Upper lobe of right lung (tissue), 1 donor: Measurements from ENCODE around the gene SNN. TPM values are rescaled to one million over a fixed set of nuclear protein-coding genes. Genes with fewer than 3 reads are reported as not detected.

Source experiments
- ATAC-seq: fragments of 200-7000 bp; cut with Tn5 transposase; one replicate; pipeline ENCODE4 v1.9.1; 2020; ENCODE audit warnings: mild to moderate bottlenecking, moderate library complexity
- DNase-seq: peaks from one replicate; pipeline ENCODE4 v3.0.0-alpha.2; 2020
- H3K27ac ChIP-seq: fragments of 200-600 bp; one replicate; pipeline ENCODE4 v1.8.0; 2022
- H3K27me3 ChIP-seq: fragments of 200-600 bp; one replicate; pipeline ENCODE4 v1.8.0; 2022; ENCODE audit warnings: mild to moderate bottlenecking
- H3K36me3 ChIP-seq: fragments of 200-600 bp; one replicate; pipeline ENCODE4 v1.8.0; 2022
- H3K4me1 ChIP-seq: fragments of 200-600 bp; one replicate; pipeline ENCODE4 v1.8.0; 2022
- H3K4me3 ChIP-seq: fragments of 200-600 bp; one replicate; pipeline ENCODE4 v1.8.0; 2022; ENCODE audit warnings: mild to moderate bottlenecking
- H3K9me3 ChIP-seq: fragments of 200-600 bp; one replicate; pipeline ENCODE4 v1.8.0; 2022
- intact Hi-C: fragments of 100-400 bp; cut with DNase I; formaldehyde crosslinking; loops from one replicate; pipeline ENCODE4 v1.11.0; 2022
- total RNA-seq: library from RNA; stranded (reverse); fragmentation: NEBNext Ultra II Directional; extraction: Animal tissue kit (Norgen Biotek cat#: 25700); gene quantifications from one replicate; pipeline ENCODE4 v1.2.1, GENCODE V29; 2021
- TF ChIP-seq, protein P1 (sequence below): fragments of 200-600 bp; IDR thresholded peaks from one replicate; pipeline ENCODE4 v1.8.0; 2022; ENCODE audit warnings: antibody characterized with exemption
- donor health status: DM: no; HTN: yes; CAD: no; lungs with severe emphysema.

SNN gene
- total RNA-seq, 1 donor from 2014 or later, result 31.1 TPM

DNA sequence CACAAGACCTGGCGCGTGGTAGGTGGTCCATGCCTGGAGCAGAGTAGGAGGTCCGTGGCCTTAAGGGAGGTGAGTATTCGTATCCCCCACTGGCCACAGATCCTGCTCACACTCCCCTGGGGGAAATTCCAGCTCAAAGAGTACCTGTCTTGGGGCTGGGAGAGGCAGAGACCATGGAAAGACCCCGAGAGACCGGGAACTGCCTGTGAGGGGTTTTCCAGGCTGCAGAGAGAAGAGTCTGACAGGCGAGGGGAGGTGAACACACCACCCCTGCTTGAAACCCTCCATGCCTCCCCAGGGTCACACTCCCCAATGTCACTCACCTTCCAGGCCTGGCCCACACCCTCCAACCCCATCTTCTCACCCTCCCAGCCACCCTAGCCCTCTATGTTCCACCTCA is 12.6 kb upstream of the SNN start:
- TF ChIP-seq, protein P1, sequence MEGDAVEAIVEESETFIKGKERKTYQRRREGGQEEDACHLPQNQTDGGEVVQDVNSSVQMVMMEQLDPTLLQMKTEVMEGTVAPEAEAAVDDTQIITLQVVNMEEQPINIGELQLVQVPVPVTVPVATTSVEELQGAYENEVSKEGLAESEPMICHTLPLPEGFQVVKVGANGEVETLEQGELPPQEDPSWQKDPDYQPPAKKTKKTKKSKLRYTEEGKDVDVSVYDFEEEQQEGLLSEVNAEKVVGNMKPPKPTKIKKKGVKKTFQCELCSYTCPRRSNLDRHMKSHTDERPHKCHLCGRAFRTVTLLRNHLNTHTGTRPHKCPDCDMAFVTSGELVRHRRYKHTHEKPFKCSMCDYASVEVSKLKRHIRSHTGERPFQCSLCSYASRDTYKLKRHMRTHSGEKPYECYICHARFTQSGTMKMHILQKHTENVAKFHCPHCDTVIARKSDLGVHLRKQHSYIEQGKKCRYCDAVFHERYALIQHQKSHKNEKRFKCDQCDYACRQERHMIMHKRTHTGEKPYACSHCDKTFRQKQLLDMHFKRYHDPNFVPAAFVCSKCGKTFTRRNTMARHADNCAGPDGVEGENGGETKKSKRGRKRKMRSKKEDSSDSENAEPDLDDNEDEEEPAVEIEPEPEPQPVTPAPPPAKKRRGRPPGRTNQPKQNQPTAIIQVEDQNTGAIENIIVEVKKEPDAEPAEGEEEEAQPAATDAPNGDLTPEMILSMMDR, result no peak
- Histone ChIP-seq H3K4me1 (no peaks in the 10 kb centered on the region), H3K36me3 (no peaks in the 10 kb centered on the region), H3K27ac (no peak overlapping the region), H3K4me3 (no peak overlapping the region), H3K27me3 (no peaks in the 10 kb centered on the region), H3K9me3 (no peaks in the 10 kb centered on the region)
- intact Hi-C loops, result loop anchor here (10.0 kb wide), 1 partner anchor 261 kb away; no protein-coding TSS in a partner anchor
- ATAC-seq (no peak), DNase-seq (no peak)

DNA sequence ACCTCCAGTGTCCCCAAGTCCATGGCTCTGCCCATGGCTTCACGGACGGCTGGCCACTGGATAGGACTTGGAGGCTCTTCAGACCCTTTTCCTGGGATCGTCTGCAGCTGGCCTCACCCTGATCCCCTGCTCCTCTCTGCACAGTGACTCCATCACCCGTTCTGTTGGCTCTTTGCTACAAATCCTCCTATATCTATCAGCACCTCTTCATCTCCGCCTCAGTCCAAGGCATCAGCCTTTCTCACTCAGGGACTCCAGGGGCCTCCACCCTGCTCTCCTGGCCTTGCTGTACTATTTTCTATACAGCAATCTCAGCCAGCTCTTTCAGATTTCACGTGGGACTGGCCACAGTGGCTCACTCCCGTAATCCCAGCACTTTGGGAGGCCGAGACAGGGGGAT is 10.7 kb upstream of the SNN start:
- ATAC-seq, result no peak
- no peak overlapping the region for H3K27ac ChIP-seq

DNA sequence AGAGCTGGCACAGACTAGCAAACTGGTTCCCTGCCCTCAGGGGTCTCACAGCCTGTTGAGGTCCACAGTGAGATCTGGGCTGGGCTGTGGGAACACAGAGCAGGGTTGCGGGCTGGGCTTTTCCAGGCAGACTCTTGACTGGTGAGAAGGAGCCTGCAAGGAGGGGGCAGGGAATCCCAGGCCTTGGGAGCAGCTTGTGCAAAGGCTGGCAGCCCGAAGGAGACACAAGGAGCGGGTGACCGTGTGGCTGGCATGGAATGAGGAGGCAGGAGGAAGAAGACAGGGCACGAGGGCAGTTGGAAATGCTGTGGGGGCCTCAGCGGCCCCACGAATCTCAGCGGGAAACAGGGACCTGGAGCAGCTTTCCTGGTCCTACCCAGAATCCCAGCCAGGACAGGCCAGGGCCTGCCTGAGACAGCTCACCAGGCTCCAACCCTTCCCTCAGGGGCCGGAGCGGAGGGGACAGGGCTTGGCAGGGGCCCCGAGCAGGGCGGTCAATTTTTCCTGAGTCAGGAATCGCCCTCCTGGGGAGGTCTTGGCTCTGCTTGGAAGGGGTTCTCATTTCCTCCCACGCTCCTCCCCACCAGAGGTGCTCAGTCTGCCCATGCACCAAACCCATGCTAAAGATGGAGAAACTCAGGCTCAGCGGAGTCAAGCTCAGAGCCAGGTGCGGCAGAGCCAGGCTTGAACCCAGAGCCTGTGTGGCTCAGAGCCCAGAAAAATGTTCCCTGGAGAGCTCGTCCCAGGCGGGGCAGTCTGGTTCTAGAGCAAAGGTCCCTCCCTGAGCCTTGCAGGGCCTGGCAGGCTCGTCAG is 9.2 kb upstream of the SNN start:
- H3K36me3 ChIP-seq, result no peaks in the 10 kb centered on the region
- H3K27me3 ChIP-seq, result no peaks in the 10 kb centered on the region
- H3K4me3 ChIP-seq, result no peak overlapping the region
- no peak overlapping the region for H3K27ac ChIP-seq
- ATAC-seq, result peak; percentile 56
- intact Hi-C loops, result loop anchor here (10.0 kb wide), 1 partner anchor 264 kb away; no protein-coding TSS in a partner anchor
- TF ChIP-seq, protein P1, result no peak
- H3K9me3 ChIP-seq, result no peaks in the 10 kb centered on the region
- no peak for DNase-seq
- no peaks in the 10 kb centered on the region for H3K4me1 ChIP-seq

More for the DNA sequence above, 10.7 kb upstream of the SNN start:
- no peaks in the 10 kb centered on the region for H3K36me3 ChIP-seq
- TF ChIP-seq, protein P1, result no peak
- H3K27me3 ChIP-seq, result no peaks in the 10 kb centered on the region
- no peak overlapping the region for H3K4me3 ChIP-seq
- H3K9me3 ChIP-seq, result no peaks in the 10 kb centered on the region
- no peak for DNase-seq
- H3K4me1 ChIP-seq, result no peaks in the 10 kb centered on the region
- intact Hi-C loops, result loop anchor here (10.0 kb wide), 1 partner anchor 263 kb away; no protein-coding TSS in a partner anchor

DNA sequence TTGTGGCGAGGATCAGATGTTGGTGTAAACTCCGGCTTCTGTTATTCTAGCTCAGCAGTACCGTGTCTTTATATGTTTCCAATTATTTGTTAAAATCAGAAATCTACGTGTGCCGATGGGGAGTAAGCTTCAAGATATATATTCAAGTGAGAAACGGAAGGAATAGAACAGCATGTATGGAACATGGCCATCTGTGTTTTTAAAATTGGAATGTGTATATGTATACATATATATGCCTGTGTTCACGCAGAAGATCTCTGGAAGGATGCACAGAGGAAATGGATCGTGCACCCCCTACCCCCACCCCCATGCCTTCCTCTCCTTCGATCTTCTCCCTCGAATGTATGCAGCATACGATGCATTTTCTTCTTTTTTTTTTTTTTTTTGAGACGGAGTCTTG is 7.7 kb upstream of the SNN start:
- ATAC-seq, result no peak
- TF ChIP-seq, protein P1, result no peak
- intact Hi-C loops, result no loop called here
- Histone ChIP-seq H3K4me3 (no peak overlapping the region), H3K27ac (no peak overlapping the region), H3K9me3 (no peaks in the 10 kb centered on the region), H3K4me1 (no peaks in the 10 kb centered on the region), H3K27me3 (no peaks in the 10 kb centered on the region), H3K36me3 (no peaks in the 10 kb centered on the region)
- DNase-seq, result no peak

GRCh38 chr16:11662582-11662981 is 5.7 kb upstream of the SNN start:
- intact Hi-C loops, result no loop called here
- TF ChIP-seq, protein P1, result no peak

More at GRCh38 chr16:11662582-11662981, 5.7 kb upstream of the SNN start:
- Histone ChIP-seq H3K4me3 (no peak overlapping the region), H3K27me3 (no peaks in the 10 kb centered on the region), H3K36me3 (no peaks in the 10 kb centered on the region), H3K27ac (no peak overlapping the region), H3K9me3 (no peaks in the 10 kb centered on the region), H3K4me1 (peaks cover under 1% of the 10 kb centered on the region)
- no peak for DNase-seq
- ATAC-seq, result no peak
